Upper lobe of left lung (tissue), 6 donors: ENCODE results near the gene ALPP. TPM values are rescaled to one million over a fixed set of nuclear protein-coding genes. Genes with fewer than 3 reads are reported as not detected.

Experiments
- ATAC-seq, 2 donors: fragments of 200-7000 bp; cut with Tn5 transposase; one replicate each; pipeline ENCODE4 v1.9.1; 2022; ENCODE audit warnings: mild to moderate bottlenecking in 2 of 2, moderate library complexity in 2 of 2; ENCODE audit not compliant: low FRiP score in 2 of 2
- DNase-seq, 2 donors: peaks; one replicate each; pipeline ENCODE4 v3.0.0-alpha.2; 2019 to 2020
- H3K27ac ChIP-seq, 4 donors: fragments of 200-600 bp; sonication (generic); one replicate each; pipeline ENCODE4 v1.5.1; 2016 to 2019
- H3K27me3 ChIP-seq, 4 donors: fragments of 200-600 bp; sonication (generic); one replicate each; pipeline ENCODE4 v1.5.1; 2017 to 2019
- H3K36me3 ChIP-seq, 4 donors: fragments of 200-600 bp; sonication (generic); one replicate each; pipeline ENCODE4 v1.5.1; 2016 to 2019
- H3K4me1 ChIP-seq, 4 donors: fragments of 200-600 bp; sonication (generic); one replicate each; pipeline ENCODE4 v1.5.1; 2018 to 2019
- H3K4me3 ChIP-seq, 4 donors: fragments of 200-600 bp; sonication (generic); one replicate each; pipeline ENCODE4 v1.5.1; 2017 to 2019; ENCODE audit warnings: mild to moderate bottlenecking in 2 of 4, moderate library complexity in 1 of 4
- H3K9me3 ChIP-seq, 4 donors: fragments of 200-600 bp; sonication (generic); one replicate each; pipeline ENCODE4 v1.5.1; 2018 to 2019
- CTCF ChIP-seq, 6 experiments: fragments of 450-650 bp in 4 of 6; fragments of 200-600 bp in 2 of 6; sonication (generic) in 2 of 6; IDR thresholded peaks; one replicate each; pipeline ENCODE4 v1.5.1; 2016 to 2019; ENCODE audit warnings: antibody characterized with exemption in 6 of 6
- EP300 ChIP-seq, 4 donors: sonication (generic); formaldehyde crosslinking; IDR thresholded peaks; one replicate each; pipeline ENCODE4 v1.5.1; 2017; ENCODE audit warnings: antibody characterized with exemption in 4 of 4, control low read depth in 2 of 4
- POLR2A ChIP-seq, 4 donors: fragments of 450-650 bp; IDR thresholded peaks; one replicate each; pipeline ENCODE4 v1.5.1; 2016 to 2017; ENCODE audit warnings: antibody characterized with exemption in 4 of 4, mild to moderate bottlenecking in 2 of 4
- POLR2AphosphoS5 ChIP-seq, 2 donors: sonication (generic); formaldehyde crosslinking; IDR thresholded peaks; one replicate each; pipeline ENCODE4 v1.5.1; 2017; ENCODE audit warnings: antibody characterized with exemption in 2 of 2
- WGBS, 2 donors: methylation state at CpG; one replicate each; pipeline ENCODE4 v1.1.5; 2017 to 2018; 5-methylcytosine and 5-hydroxymethylcytosine counted together
- total RNA-seq, 6 donors: library from RNA; depleted of rRNA in 4 of 6; stranded (reverse); fragments of >200 nt in 4 of 6; gene quantifications; one replicate each; pipeline versions ENCODE4 v1.1.0 to v1.2.1, GENCODE V29; 2016 to 2021
- donor health status: DM: no; HTN: no; CAD: no; lungs with moderate emphysema.
- donor health status: DM: no; HTN: yes; CAD: no; lungs with severe emphysema.

The ALPP gene
- total RNA-seq, 6 donors from 2014 or later, result 4.8 to 59.1 (median 30.8) TPM

GRCh38 chr2:232372231-232373208 lies 6.0 kb upstream of the ALPP start:
- Histone ChIP-seq H3K36me3 (no peaks in the 10 kb centered on the region), H3K4me1 (no peaks in the 10 kb centered on the region), H3K4me3 (no peak overlapping the region), H3K9me3 (no peaks in the 10 kb centered on the region), H3K27ac (no peak overlapping the region), H3K27me3 (no peaks in the 10 kb centered on the region)
- 87 to 91% methylated on average over 18 of the region's 18 CpGs for WGBS, 2 donors
- ATAC-seq (no peak), DNase-seq (no peak)
- TF ChIP-seq POLR2AphosphoS5 (IDR thresholded peaks at IDR 0.05), result no peak
- TF ChIP-seq CTCF (IDR thresholded peaks at IDR 0.05), result no peak
- TF ChIP-seq EP300 (IDR thresholded peaks at IDR 0.05), result no peak
- no peak for TF ChIP-seq POLR2A (IDR thresholded peaks at IDR 0.05)

- Histone ChIP-seq H3K27me3 (no peaks in the 10 kb centered on the region), H3K27ac (no peak overlapping the region), H3K36me3 (no peaks in the 10 kb centered on the region), H3K4me1 (no peaks in the 10 kb centered on the region), H3K4me3 (no peak overlapping the region), H3K9me3 (no peaks in the 10 kb centered on the region)
- no peak for DNase-seq
- WGBS, 2 donors, result 83 to 94% methylated on average over 1 of the region's 1 CpG
- no peak for ATAC-seq
- TF ChIP-seq POLR2AphosphoS5 (IDR thresholded peaks at IDR 0.05) (no peak), CTCF (IDR thresholded peaks at IDR 0.05) (no peak), EP300 (IDR thresholded peaks at IDR 0.05) (no peak), POLR2A (IDR thresholded peaks at IDR 0.05) (no peak)
Observed at GRCh38 chr2:232374356-232374755, 4.2 kb upstream of the ALPP start.

GRCh38 chr2:232375164-232375563 lies 3.4 kb upstream of the ALPP start:
- no peak overlapping the region for H3K4me3 ChIP-seq
- no peak overlapping the region for H3K27ac ChIP-seq
- no peaks in the 10 kb centered on the region for H3K27me3 ChIP-seq
- peak in 1 of 2 donors; percentile 4 for DNase-seq
- no peaks in the 10 kb centered on the region for H3K36me3 ChIP-seq
- TF ChIP-seq EP300 (IDR thresholded peaks at IDR 0.05) (no peak), POLR2AphosphoS5 (IDR thresholded peaks at IDR 0.05) (no peak)
- no peaks in the 10 kb centered on the region for H3K9me3 ChIP-seq
- ATAC-seq, result no peak
- 81 to 83% methylated on average over 12 of the region's 12 CpGs for WGBS, 2 donors
- H3K4me1 ChIP-seq, result no peaks in the 10 kb centered on the region

- Histone ChIP-seq H3K27ac (no peak overlapping the region), H3K36me3 (no peaks in the 10 kb centered on the region), H3K9me3 (no peaks in the 10 kb centered on the region), H3K4me1 (no peaks in the 10 kb centered on the region), H3K4me3 (no peak overlapping the region), H3K27me3 (no peaks in the 10 kb centered on the region)
- TF ChIP-seq EP300 (IDR thresholded peaks at IDR 0.05), result no peak
- TF ChIP-seq CTCF (IDR thresholded peaks at IDR 0.05), result no peak
- no peak for TF ChIP-seq POLR2AphosphoS5 (IDR thresholded peaks at IDR 0.05)
- no peak for TF ChIP-seq POLR2A (IDR thresholded peaks at IDR 0.05)
- 73 to 78% methylated on average over 4 of the region's 4 CpGs for WGBS, 2 donors
- no peak for DNase-seq
- ATAC-seq, result no peak
Observed at GRCh38 chr2:232376260-232376659, 2.3 kb upstream of the ALPP start.

- Histone ChIP-seq H3K4me3 (no peak overlapping the region), H3K27me3 (peaks cover 0 to 3% (median under 1%) of the 10 kb centered on the region in 4 donors), H3K4me1 (no peaks in the 10 kb centered on the region), H3K9me3 (no peaks in the 10 kb centered on the region), H3K27ac (no peak overlapping the region), H3K36me3 (no peaks in the 10 kb centered on the region)
- WGBS, 2 donors, result 86% methylated on average over 7 of the region's 7 CpGs
- ATAC-seq (no peak), DNase-seq (peak in 1 of 2 donors; percentile 22)
- no peak for TF ChIP-seq POLR2A (IDR thresholded peaks at IDR 0.05)
- TF ChIP-seq EP300 (IDR thresholded peaks at IDR 0.05), result no peak
- no peak for TF ChIP-seq CTCF (IDR thresholded peaks at IDR 0.05)
- TF ChIP-seq POLR2AphosphoS5 (IDR thresholded peaks at IDR 0.05), result no peak
Observed at GRCh38 chr2:232376713-232377112, 1.8 kb upstream of the ALPP start.
